ENCODE measurements around the gene UACA. TPM values are rescaled to one million over a fixed set of nuclear protein-coding genes. Genes with fewer than 3 reads are reported as not detected.

Gene UACA
- total and polyA plus RNA-seq, 8 donors, result 4.9 to 135 (median 36.1) TPM

- TF ChIP-seq CTCF (IDR thresholded peaks at IDR 0.05) (no peak), EP300 (IDR thresholded peaks at IDR 0.05) (no peak), POLR2A (IDR thresholded peaks at IDR 0.05) (no peak), POLR2AphosphoS5 (IDR thresholded peaks at IDR 0.05) (no peak)
- Histone ChIP-seq H3K9me3 (no peaks in the 10 kb centered on the region), H3K4me1 (peaks cover 0 to 7% (median 4%) of the 10 kb centered on the region in 4 donors), H3K27ac (no peak overlapping the region), H3K4me3 (no peak overlapping the region), H3K36me3 (no peaks in the 10 kb centered on the region), H3K27me3 (no peaks in the 10 kb centered on the region)
- 88 to 97% (median 91%) methylated on average over 3 of the region's 3 CpGs for WGBS, 5 donors
- intact Hi-C loops (cut with DNase I; ENCODE audit: low total_unique reads), result no loop called here
- no peak for DNase-seq
Observed at GRCh38 chr15:70772402-70772801, 9.0 kb upstream of the UACA start.

GRCh38 chr15:70770863-70771262 is 7.5 kb upstream of the UACA start:
- Histone ChIP-seq H3K4me3 (no peak overlapping the region), H3K27ac (no peak overlapping the region), H3K9me3 (no peaks in the 10 kb centered on the region), H3K4me1 (peaks cover 0 to 7% (median 4%) of the 10 kb centered on the region in 4 donors), H3K27me3 (no peaks in the 10 kb centered on the region), H3K36me3 (no peaks in the 10 kb centered on the region)
- TF ChIP-seq POLR2AphosphoS5 (IDR thresholded peaks at IDR 0.05) (no peak), POLR2A (IDR thresholded peaks at IDR 0.05) (no peak), EP300 (IDR thresholded peaks at IDR 0.05) (no peak)
- intact Hi-C loops (cut with DNase I; ENCODE audit: low total_unique reads), result no loop called here
- WGBS, 5 donors, result 62 to 78% (median 69%) methylated on average over 3 of the region's 3 CpGs
- no peak for DNase-seq

GRCh38 chr15:70768257-70768883 is 5.0 kb upstream of the UACA start:
- 20 to 46% (median 37%) methylated on average over 3 of the region's 3 CpGs for WGBS, 5 donors
- intact Hi-C loops (cut with DNase I; ENCODE audit: low total_unique reads), result no loop called here
- no peaks in the 10 kb centered on the region for H3K27me3 ChIP-seq
- no peak overlapping the region for H3K4me3 ChIP-seq
- H3K9me3 ChIP-seq, result no peaks in the 10 kb centered on the region
- H3K27ac ChIP-seq, result peak overlapping the region in 1 of 5 donors; percentile 61
- H3K36me3 ChIP-seq, result no peaks in the 10 kb centered on the region
- H3K4me1 ChIP-seq, result peaks cover 7 to 11% (median 9%) of the 10 kb centered on the region in 4 donors
- peak in 1 of 2 donors; percentile 35 for DNase-seq
- TF ChIP-seq POLR2A (IDR thresholded peaks at IDR 0.05), result no peak
- no peak for TF ChIP-seq POLR2AphosphoS5 (IDR thresholded peaks at IDR 0.05)
- TF ChIP-seq EP300 (IDR thresholded peaks at IDR 0.05), result no peak
- TF ChIP-seq CTCF (IDR thresholded peaks at IDR 0.05), result no peak

- 63 to 78% (median 71%) methylated on average over 3 of the region's 3 CpGs for WGBS, 5 donors
- Histone ChIP-seq H3K27ac (peak overlapping the region in 1 of 5 donors; percentile 61), H3K4me1 (peaks cover 8 to 11% (median 10%) of the 10 kb centered on the region in 4 donors), H3K9me3 (no peaks in the 10 kb centered on the region), H3K27me3 (peaks cover 0 to 3% (median 0%) of the 10 kb centered on the region in 3 donors), H3K36me3 (no peaks in the 10 kb centered on the region), H3K4me3 (no peak overlapping the region)
- DNase-seq, result no peak
- TF ChIP-seq POLR2A (IDR thresholded peaks at IDR 0.05) (no peak), CTCF (IDR thresholded peaks at IDR 0.05) (no peak)
- intact Hi-C loops (cut with DNase I; ENCODE audit: low total_unique reads), result no loop called here
Observed at GRCh38 chr15:70767667-70768066, 4.3 kb upstream of the UACA start.

GRCh38 chr15:70766597-70766996 is 3.2 kb upstream of the UACA start:
- intact Hi-C loops (cut with DNase I; ENCODE audit: low total_unique reads), result no loop called here
- no peak for DNase-seq
- H3K4me1 ChIP-seq, result peaks cover 8 to 18% (median 16%) of the 10 kb centered on the region in 4 donors
- H3K27me3 ChIP-seq, result peaks cover 0 to 6% (median 0%) of the 10 kb centered on the region in 3 donors
- no peaks in the 10 kb centered on the region for H3K36me3 ChIP-seq
- no peak overlapping the region for H3K27ac ChIP-seq
- 64 to 74% (median 71%) methylated on average over 6 of the region's 6 CpGs for WGBS, 5 donors
- TF ChIP-seq EP300 (IDR thresholded peaks at IDR 0.05), result no peak
- TF ChIP-seq CTCF (IDR thresholded peaks at IDR 0.05), result no peak
- H3K4me3 ChIP-seq, result no peak overlapping the region
- H3K9me3 ChIP-seq, result no peaks in the 10 kb centered on the region

Measured in stomach (tissue), 9 donors.